ENCODE measurements around the gene TIAM2. TPM values are rescaled to one million over a fixed set of nuclear protein-coding genes. Genes with fewer than 3 reads are reported as not detected.

Gene TIAM2
- total and polyA plus RNA-seq, 7 donors = 1.2 to 15.8 (median 11.0) TPM

GRCh38 chr6:155021680-155022079 lies 26.6 kb downstream of the TIAM2 start:
- no peaks in the 10 kb centered on the region for H3K27me3 ChIP-seq
- intact Hi-C loops (cut with DNase I) = no loop called here
- no peak overlapping the region for H3K4me3 ChIP-seq
- no peaks in the 10 kb centered on the region for H3K9me3 ChIP-seq
- no peak overlapping the region for H3K27ac ChIP-seq
- peaks cover 0 to 9% (median 8%) of the 10 kb centered on the region in 4 donors for H3K4me1 ChIP-seq
- 87 to 89% methylated on average over 5 of the region's 5 CpGs for WGBS, 2 donors
- TF ChIP-seq POLR2AphosphoS5 (IDR thresholded peaks at IDR 0.05) (no peak), POLR2A (IDR thresholded peaks at IDR 0.05) (no peak)
- H3K36me3 ChIP-seq = no peaks in the 10 kb centered on the region
- DNase-seq = no peak

GRCh38 chr6:155022721-155023120 lies 27.6 kb downstream of the TIAM2 start:
- Histone ChIP-seq H3K27me3 (no peaks in the 10 kb centered on the region), H3K4me1 (peaks cover 0 to 13% (median 10%) of the 10 kb centered on the region in 4 donors), H3K9me3 (no peaks in the 10 kb centered on the region), H3K27ac (no peak overlapping the region), H3K4me3 (no peak overlapping the region), H3K36me3 (no peaks in the 10 kb centered on the region)
- DNase-seq = no peak
- no peak for TF ChIP-seq EP300 (IDR thresholded peaks at IDR 0.05)
- no peak for TF ChIP-seq POLR2AphosphoS5 (IDR thresholded peaks at IDR 0.05)
- no peak for TF ChIP-seq CTCF (IDR thresholded peaks at IDR 0.05)
- TF ChIP-seq POLR2A (IDR thresholded peaks at IDR 0.05) = no peak
- intact Hi-C loops (cut with DNase I) = no loop called here
- WGBS, 2 donors = 94% methylated on average over 7 of the region's 7 CpGs

DNA sequence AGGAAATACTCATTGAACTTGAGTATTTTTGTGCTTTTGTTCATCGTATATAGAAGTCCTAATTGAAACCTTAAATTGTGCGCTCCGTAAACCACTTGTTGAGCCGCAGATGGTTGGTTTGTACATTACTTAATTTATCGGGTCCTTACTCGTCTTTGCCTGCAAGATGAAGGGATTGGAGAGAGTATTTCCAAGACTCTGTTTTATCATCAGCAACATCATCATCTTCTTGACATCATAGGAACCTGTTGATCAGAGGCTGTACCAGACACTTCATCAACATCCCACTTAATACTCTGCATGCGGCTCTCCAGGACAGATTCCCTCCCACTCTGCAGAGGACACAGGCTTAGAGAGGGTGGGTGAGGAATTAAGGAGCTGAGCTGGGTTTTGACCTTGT lies 28.6 kb downstream of the TIAM2 start:
- Histone ChIP-seq H3K4me3 (no peak overlapping the region), H3K27me3 (no peaks in the 10 kb centered on the region), H3K36me3 (no peaks in the 10 kb centered on the region), H3K9me3 (no peaks in the 10 kb centered on the region), H3K27ac (no peak overlapping the region), H3K4me1 (peaks cover 0 to 13% (median 10%) of the 10 kb centered on the region in 4 donors)
- DNase-seq = no peak
- 84 to 97% methylated on average over 7 of the region's 7 CpGs for WGBS, 2 donors
- intact Hi-C loops (cut with DNase I) = no loop called here
- TF ChIP-seq POLR2AphosphoS5 (IDR thresholded peaks at IDR 0.05) (no peak), EP300 (IDR thresholded peaks at IDR 0.05) (no peak), POLR2A (IDR thresholded peaks at IDR 0.05) (no peak), CTCF (IDR thresholded peaks at IDR 0.05) (no peak)

DNA sequence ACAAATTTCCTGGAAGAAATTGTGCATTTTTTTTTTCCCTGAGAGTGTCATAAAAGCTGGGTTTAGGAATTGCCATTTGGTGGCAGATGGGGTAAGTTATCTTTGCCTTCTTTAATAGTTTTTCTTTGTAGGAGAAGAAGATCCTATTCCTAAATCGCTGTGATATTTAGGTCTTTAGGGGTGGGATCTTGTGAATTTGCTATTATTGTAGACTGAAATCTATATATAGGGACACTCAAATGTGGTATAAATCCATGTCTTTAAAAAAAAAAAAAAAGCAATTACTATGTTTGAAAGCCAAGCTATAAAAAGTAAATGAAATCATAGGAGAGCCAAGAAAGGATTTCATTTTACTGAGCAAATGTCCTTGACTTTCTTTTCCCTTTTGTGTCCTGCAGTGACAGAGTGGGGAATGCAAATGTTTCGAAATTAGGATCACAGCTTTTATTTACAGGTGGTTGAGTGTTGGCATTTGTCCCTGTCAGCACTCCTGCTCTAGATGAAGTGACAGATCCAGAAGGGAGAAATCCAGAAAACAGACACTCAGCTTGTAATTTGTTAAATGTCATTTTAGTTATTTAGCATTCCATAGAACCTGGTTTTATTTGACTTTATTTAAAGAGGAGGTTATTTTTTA lies 29.4 kb downstream of the TIAM2 start:
- Histone ChIP-seq H3K36me3 (no peaks in the 10 kb centered on the region), H3K4me1 (peaks cover 0 to 13% (median 10%) of the 10 kb centered on the region in 4 donors), H3K4me3 (no peak overlapping the region), H3K9me3 (no peaks in the 10 kb centered on the region), H3K27me3 (no peaks in the 10 kb centered on the region), H3K27ac (no peak overlapping the region)
- WGBS, 2 donors = 65 to 77% methylated on average over 2 of the region's 2 CpGs
- TF ChIP-seq CTCF (IDR thresholded peaks at IDR 0.05) (no peak), POLR2AphosphoS5 (IDR thresholded peaks at IDR 0.05) (no peak), EP300 (IDR thresholded peaks at IDR 0.05) (no peak), POLR2A (IDR thresholded peaks at IDR 0.05) (no peak)
- intact Hi-C loops (cut with DNase I) = no loop called here
- DNase-seq = no peak

GRCh38 chr6:155026022-155026705 lies 31.0 kb downstream of the TIAM2 start:
- no peaks in the 10 kb centered on the region for H3K9me3 ChIP-seq
- DNase-seq = no peak
- intact Hi-C loops (cut with DNase I) = no loop called here
- TF ChIP-seq EP300 (IDR thresholded peaks at IDR 0.05) = no peak
- peak in 2 of 4 donors; percentile 17 to 46 for TF ChIP-seq POLR2AphosphoS5 (IDR thresholded peaks at IDR 0.05)
- no peak for TF ChIP-seq CTCF (IDR thresholded peaks at IDR 0.05)
- no peak for TF ChIP-seq POLR2A (IDR thresholded peaks at IDR 0.05)
- H3K4me3 ChIP-seq = no peak overlapping the region
- 92 to 94% methylated on average over 4 of the region's 4 CpGs for whole genome bisulfite sequencing, 2 donors
- H3K27me3 ChIP-seq = no peaks in the 10 kb centered on the region
- H3K27ac ChIP-seq = peak overlapping the region in 1 of 4 donors; percentile 15
- H3K4me1 ChIP-seq = peaks cover 0 to 13% (median 10%) of the 10 kb centered on the region in 4 donors
- H3K36me3 ChIP-seq = no peaks in the 10 kb centered on the region

Measured in sigmoid colon (tissue), 7 donors.